ENCODE data around the gene CPNE4. TPM values are rescaled to one million over a fixed set of nuclear protein-coding genes. Genes with fewer than 3 reads are reported as not detected.

The CPNE4 gene
- total and polyA plus RNA-seq, 2 donors (not counting 3 experiments of a cell fraction or from before 2014, with no cell fraction given), result not detected

DNA sequence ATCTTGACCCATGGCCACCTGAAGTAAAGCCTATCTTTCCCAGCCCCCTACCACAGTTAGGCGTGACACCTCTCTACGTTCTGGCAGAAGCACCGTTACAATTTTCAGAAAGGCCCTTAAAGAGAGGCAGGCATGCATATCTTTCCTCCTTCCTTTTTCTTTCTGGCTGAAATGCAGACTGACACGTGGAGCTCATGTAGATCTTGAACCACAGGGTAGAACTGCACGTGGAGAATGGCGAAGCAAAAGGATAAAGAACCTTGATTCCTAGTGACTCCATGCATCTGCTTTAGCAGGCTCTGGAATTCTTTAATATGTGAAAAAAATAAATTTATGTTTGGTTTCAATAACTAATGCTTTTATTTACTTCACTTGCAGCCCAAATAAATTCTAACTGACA is 166.6 kb downstream of the CPNE4 start:
- no peaks in the 10 kb centered on the region for H3K79me2 ChIP-seq (ENCODE audit: control insufficient read depth, insufficient read depth, low read length)
- H3K4me3 ChIP-seq (replicated peaks in 1 of 3; ENCODE audit: insufficient read depth in 1 of 3, low read depth in 1 of 3, low read length in 3 of 3), result no peak overlapping the region
- H3K4me2 ChIP-seq (ENCODE audit: insufficient read depth, low read length), result no peak overlapping the region
- H3K9me1 ChIP-seq (replicated peaks; ENCODE audit: control insufficient read depth, extremely low read depth, insufficient read depth, low read length), result no peaks in the 10 kb centered on the region
- FAIRE-seq, result no peak
- ChIA-PET CTCF (no interaction called here), POLR2A (no interaction called here)
- intact Hi-C loops (cut with micrococcal nuclease) (no loop called here), dilution Hi-C loops (cut with MboI; ENCODE audit: extremely low pct_ligation_motif_present, low sequenced_read_pairs) (no loop called here)
- no peaks in the 10 kb centered on the region for H3K4me1 ChIP-seq (ENCODE audit: control insufficient read depth, extremely low read depth, insufficient read depth, low read length)
- no peak overlapping the region for H3K9ac ChIP-seq (replicated peaks; ENCODE audit: extremely low read depth, insufficient read depth, low read length)
- H3K36me3 ChIP-seq (ENCODE audit: control insufficient read depth in 2 of 2, extremely low read depth in 1 of 2, insufficient read depth in 2 of 2, low read length in 2 of 2), result no peaks in the 10 kb centered on the region
- no TSS peak for BruUV-seq (replicated peaks)
- no peaks in the 10 kb centered on the region for H3K27me3 ChIP-seq (ENCODE audit: control insufficient read depth in 2 of 2, insufficient read depth in 2 of 2, low read length in 2 of 2)
- H3K9me3 ChIP-seq (replicated peaks; ENCODE audit: control insufficient read depth, insufficient read depth, low read length), result no peaks in the 10 kb centered on the region
- no peak overlapping the region for H3K27ac ChIP-seq (ENCODE audit: insufficient read depth, low read depth, low read length)
- H4K20me1 ChIP-seq (replicated peaks; ENCODE audit: control insufficient read depth, extremely low read depth, insufficient read depth, low read length), result no peaks in the 10 kb centered on the region
- TF ChIP-seq MYC (IDR thresholded peaks at IDR 0.05; ENCODE audit: low read depth, low read length) (no peak), GATA2 (IDR thresholded peaks at IDR 0.05; ENCODE audit: insufficient read depth, insufficient read length, low read depth, low read length) (no peak), POLR2A (IDR thresholded peaks at IDR 0.05; ENCODE audit: low read depth, low read length) (no peak), FOS (IDR thresholded peaks at IDR 0.05; ENCODE audit: borderline replicate concordance, insufficient read depth, low read length) (no peak), EZH2 (IDR thresholded peaks at IDR 0.05; ENCODE audit: borderline replicate concordance, low read depth, low read length, severe bottlenecking) (no peak), JUN (IDR thresholded peaks at IDR 0.05; ENCODE audit: borderline replicate concordance, insufficient read depth, insufficient read length, low read depth) (no peak), POLR2AphosphoS5 (IDR thresholded peaks at IDR 0.05; ENCODE audit: insufficient read depth, low read depth, low read length) (no peak)
- TF ChIP-seq, protein P1, sequence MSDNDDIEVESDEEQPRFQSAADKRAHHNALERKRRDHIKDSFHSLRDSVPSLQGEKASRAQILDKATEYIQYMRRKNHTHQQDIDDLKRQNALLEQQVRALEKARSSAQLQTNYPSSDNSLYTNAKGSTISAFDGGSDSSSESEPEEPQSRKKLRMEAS (IDR thresholded peaks at IDR 0.05; ENCODE audit: insufficient read depth, insufficient read length), result no peak
- TF ChIP-seq, protein P2, sequence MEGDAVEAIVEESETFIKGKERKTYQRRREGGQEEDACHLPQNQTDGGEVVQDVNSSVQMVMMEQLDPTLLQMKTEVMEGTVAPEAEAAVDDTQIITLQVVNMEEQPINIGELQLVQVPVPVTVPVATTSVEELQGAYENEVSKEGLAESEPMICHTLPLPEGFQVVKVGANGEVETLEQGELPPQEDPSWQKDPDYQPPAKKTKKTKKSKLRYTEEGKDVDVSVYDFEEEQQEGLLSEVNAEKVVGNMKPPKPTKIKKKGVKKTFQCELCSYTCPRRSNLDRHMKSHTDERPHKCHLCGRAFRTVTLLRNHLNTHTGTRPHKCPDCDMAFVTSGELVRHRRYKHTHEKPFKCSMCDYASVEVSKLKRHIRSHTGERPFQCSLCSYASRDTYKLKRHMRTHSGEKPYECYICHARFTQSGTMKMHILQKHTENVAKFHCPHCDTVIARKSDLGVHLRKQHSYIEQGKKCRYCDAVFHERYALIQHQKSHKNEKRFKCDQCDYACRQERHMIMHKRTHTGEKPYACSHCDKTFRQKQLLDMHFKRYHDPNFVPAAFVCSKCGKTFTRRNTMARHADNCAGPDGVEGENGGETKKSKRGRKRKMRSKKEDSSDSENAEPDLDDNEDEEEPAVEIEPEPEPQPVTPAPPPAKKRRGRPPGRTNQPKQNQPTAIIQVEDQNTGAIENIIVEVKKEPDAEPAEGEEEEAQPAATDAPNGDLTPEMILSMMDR (IDR thresholded peaks at IDR 0.05; ENCODE audit: extremely low read depth in 1 of 2, insufficient read depth in 1 of 2, low read depth in 1 of 2, low read length in 2 of 2), result no peak
- H2AFZ ChIP-seq (ENCODE audit: low read depth, low read length), result no peak overlapping the region
- no peak for DNase-seq (ENCODE audit: low read depth, low spot score)

Measured in endothelial cell of umbilical vein (primary cell).